DMS114 treated with DMSO at 0.1 percent for 48 hours (cell line): ENCODE data around the gene SLC15A1.
"Not testable (repeated sequence)": the region's sequence is repeated elsewhere in the genome, so short reads cannot be mapped to it uniquely, and the experiment has no call there.

ENCODE experiments used
- DNase-seq: peaks from one replicate; lab custom pipeline; 2025; ENCODE audit not compliant: unreplicated experiment; lab: John Stamatoyannopoulos, UW

Gene SLC15A1

GRCh38 chr13:98755116-98755515 is 2.6 kb upstream of the SLC15A1 start:
- DNase-seq, result no peak

GRCh38 chr13:98754468-98754867 is 2.0 kb upstream of the SLC15A1 start:
- not testable (repeated sequence) for DNase-seq

GRCh38 chr13:98751861-98752466 is 508 bp downstream of the SLC15A1 start:
- DNase-seq, result no peak

- DNase-seq, result no peak
Observed at GRCh38 chr13:98751367-98751782, 1.1 kb downstream of the SLC15A1 start.

GRCh38 chr13:98749501-98749900 is 3.0 kb downstream of the SLC15A1 start:
- no peak for DNase-seq

- DNase-seq, result no peak
Observed at GRCh38 chr13:98746968-98747367, 5.5 kb downstream of the SLC15A1 start.

GRCh38 chr13:98743377-98743776 is 9.1 kb downstream of the SLC15A1 start:
- no peak for DNase-seq

GRCh38 chr13:98742961-98743360 is 9.5 kb downstream of the SLC15A1 start:
- DNase-seq, result no peak

GRCh38 chr13:98741741-98742435 is 10.6 kb downstream of the SLC15A1 start:
- DNase-seq, result no peak

- DNase-seq, result no peak
Observed at GRCh38 chr13:98740131-98740530, 12.3 kb downstream of the SLC15A1 start.

- no peak for DNase-seq
Observed at GRCh38 chr13:98738993-98739392, 13.5 kb downstream of the SLC15A1 start.

GRCh38 chr13:98738213-98738612 is 14.3 kb downstream of the SLC15A1 start:
- no peak for DNase-seq

GRCh38 chr13:98731925-98732324 is 20.5 kb downstream of the SLC15A1 start:
- no peak for DNase-seq

GRCh38 chr13:98731038-98731437 is 21.4 kb downstream of the SLC15A1 start:
- no peak for DNase-seq

GRCh38 chr13:98730441-98730840 is 22.0 kb downstream of the SLC15A1 start:
- DNase-seq, result no peak

GRCh38 chr13:98729658-98730057 is 22.8 kb downstream of the SLC15A1 start:
- no peak for DNase-seq

- no peak for DNase-seq
Observed at GRCh38 chr13:98722958-98723357, 29.5 kb downstream of the SLC15A1 start.

GRCh38 chr13:98721825-98722510 is 30.5 kb downstream of the SLC15A1 start:
- no peak for DNase-seq

GRCh38 chr13:98719527-98720250 is 32.8 kb downstream of the SLC15A1 start:
- DNase-seq, result no peak

- no peak for DNase-seq
Observed at GRCh38 chr13:98717891-98718290, 34.6 kb downstream of the SLC15A1 start.

- no peak for DNase-seq
Observed at GRCh38 chr13:98717256-98717655, 35.2 kb downstream of the SLC15A1 start.

- no peak for DNase-seq
Observed at GRCh38 chr13:98710521-98710920, 42.0 kb downstream of the SLC15A1 start.
